Stomach (tissue), 9 donors: Measurements from ENCODE around the gene CNIH4. TPM values are rescaled to one million over a fixed set of nuclear protein-coding genes. Genes with fewer than 3 reads are reported as not detected.
"Not testable (repeated sequence)": the region's sequence is repeated elsewhere in the genome, so short reads cannot be mapped to it uniquely, and the experiment has no call there.

Experiments used
- DNase-seq, 2 donors: peaks; one replicate each; pipeline versions ENCODE4 v3.0.0 to v3.0.0-alpha.2; 2013 to 2019
- H3K27ac ChIP-seq, 5 donors: fragments of 200-600 bp in 4 of 5; sonication (generic) in 4 of 5; one replicate each; pipeline ENCODE4 v1.5.1; 2013 to 2019; ENCODE audit warnings: mild to moderate bottlenecking in 1 of 5, moderate library complexity in 1 of 5
- H3K27me3 ChIP-seq, 3 donors: fragments of 200-600 bp; sonication (generic); one replicate each; pipeline ENCODE4 v1.5.1; 2017 to 2019; ENCODE audit warnings: mixed run types in 1 of 3
- H3K36me3 ChIP-seq, 4 donors: fragments of 200-600 bp; sonication (generic); 1 replicate in 3 of 4; 2 replicates in 1 of 4; pipeline ENCODE4 v1.5.1; 2016 to 2019
- H3K4me1 ChIP-seq, 4 donors: fragments of 200-600 bp; sonication (generic); one replicate each; pipeline ENCODE4 v1.5.1; 2016 to 2019
- H3K4me3 ChIP-seq, 4 donors: fragments of 200-600 bp; sonication (generic) in 3 of 4; one replicate each; pipeline ENCODE4 v1.5.1; 2016 to 2019; ENCODE audit warnings: mild to moderate bottlenecking in 1 of 4
- H3K9me3 ChIP-seq, 4 donors: fragments of 200-600 bp; sonication (generic); one replicate each; pipeline ENCODE4 v1.5.1; 2016 to 2019
- CTCF ChIP-seq, 7 experiments: fragments of 450-650 bp in 4 of 7; fragments of 200-600 bp in 3 of 7; sonication (generic) in 3 of 7; IDR thresholded peaks; one replicate each; pipeline ENCODE4 v1.5.1; 2016 to 2019; ENCODE audit warnings: antibody characterized with exemption in 7 of 7, control low read depth in 2 of 7, mild to moderate bottlenecking in 1 of 7
- EP300 ChIP-seq: sonication (generic); formaldehyde crosslinking; IDR thresholded peaks from one replicate; pipeline ENCODE4 v1.6.1; 2017; ENCODE audit warnings: antibody characterized with exemption
- POLR2A ChIP-seq, 4 donors: fragments of 450-650 bp; IDR thresholded peaks; one replicate each; pipeline ENCODE4 v1.6.1; 2016; ENCODE audit warnings: antibody characterized with exemption in 4 of 4, control low read depth in 2 of 4, mild to moderate bottlenecking in 1 of 4, moderate library complexity in 1 of 4
- POLR2AphosphoS5 ChIP-seq, 3 donors: sonication (generic); formaldehyde crosslinking; IDR thresholded peaks; one replicate each; pipeline ENCODE4 v1.6.1; 2016; ENCODE audit warnings: antibody characterized with exemption in 3 of 3
- WGBS, 5 donors: extraction: QIAGEN DNeasy Blood & Tissue Kit in 3 of 5; methylation state at CpG; one replicate each; pipeline versions ENCODE4 v1.1.5 to v1.1.7; 2013 to 2018; 5-methylcytosine and 5-hydroxymethylcytosine counted together
- intact Hi-C: fragments of 100-400 bp; cut with DNase I; formaldehyde crosslinking; loops from one replicate; pipeline ENCODE4 v1.15.1; 2023; ENCODE audit warnings: low total_unique reads
- polyA plus RNA-seq, 3 donors: library from polyadenylated mRNA; stranded (reverse); fragments of 200-250 nt; gene quantifications; one replicate each; pipeline ENCODE4 v1.2.3, GENCODE V29; 2013
- total RNA-seq, 5 donors: library from RNA; depleted of rRNA; stranded (reverse); fragments of >200 nt; gene quantifications; one replicate each; pipeline versions ENCODE4 v1.1.0 to v1.2.3, GENCODE V29; 2014 to 2016
- donor health status: healthy with polysubstance abuse.
- donor health status: Bipolar disorder and iron deficiency.
- donor health status: healthy.

CNIH4 gene
- total and polyA plus RNA-seq, 8 donors: 3.1 to 53.1 (median 38.5) TPM

GRCh38 chr1:224333939-224334786 lies 22.5 kb upstream of the CNIH4 start:
- DNase-seq: no peak
- H3K4me1 ChIP-seq: peaks cover 11 to 22% (median 11%) of the 10 kb centered on the region in 4 donors
- no peak for TF ChIP-seq CTCF (IDR thresholded peaks at IDR 0.05)
- TF ChIP-seq POLR2AphosphoS5 (IDR thresholded peaks at IDR 0.05): no peak
- no peak for TF ChIP-seq POLR2A (IDR thresholded peaks at IDR 0.05)
- no peak for TF ChIP-seq EP300
- H3K9me3 ChIP-seq: no peaks in the 10 kb centered on the region
- intact Hi-C loops: loop anchor here (5.0 kb wide), 1 partner anchor 222 kb away; the partner anchor contains the start of gene FBXO28
- H3K36me3 ChIP-seq: no peaks in the 10 kb centered on the region
- no peaks in the 10 kb centered on the region for H3K27me3 ChIP-seq
- no peak overlapping the region for H3K4me3 ChIP-seq
- 38 to 61% (median 55%) methylated on average over 5 of the region's 5 CpGs for WGBS, 5 donors
- H3K27ac ChIP-seq: no peak overlapping the region

- Histone ChIP-seq H3K4me1 (peaks cover 0 to 10% (median 7%) of the 10 kb centered on the region in 4 donors), H3K27ac (no peak overlapping the region), H3K36me3 (no peaks in the 10 kb centered on the region), H3K4me3 (no peak overlapping the region), H3K9me3 (peaks cover 0 to 7% (median 3%) of the 10 kb centered on the region in 4 donors), H3K27me3 (peaks cover 0 to 5% (median 4%) of the 10 kb centered on the region in 3 donors)
- intact Hi-C loops: no loop called here
- no peak for TF ChIP-seq POLR2A (IDR thresholded peaks at IDR 0.05)
- no peak for TF ChIP-seq POLR2AphosphoS5 (IDR thresholded peaks at IDR 0.05)
- no peak for TF ChIP-seq EP300
- TF ChIP-seq CTCF (IDR thresholded peaks at IDR 0.05): no peak
- no peak for DNase-seq
- 83 to 91% (median 91%) methylated on average over 4 of the region's 4 CpGs for WGBS, 5 donors
These were observed 18.4 kb upstream of the CNIH4 start for GRCh38 chr1:224338150-224338838.

GRCh38 chr1:224339442-224340033 lies 17.1 kb upstream of the CNIH4 start:
- H3K4me3 ChIP-seq: no peak overlapping the region
- no peaks in the 10 kb centered on the region for H3K36me3 ChIP-seq
- intact Hi-C loops: no loop called here
- H3K27ac ChIP-seq: no peak overlapping the region
- DNase-seq: no peak
- H3K27me3 ChIP-seq: peaks cover 0 to 5% (median 4%) of the 10 kb centered on the region in 3 donors
- 44 to 100% (median 54%) methylated on average over 1 to 4 of the region's 4 CpGs for WGBS, 5 donors
- TF ChIP-seq EP300: no peak
- no peak for TF ChIP-seq POLR2AphosphoS5 (IDR thresholded peaks at IDR 0.05)
- no peak for TF ChIP-seq POLR2A (IDR thresholded peaks at IDR 0.05)
- no peak for TF ChIP-seq CTCF (IDR thresholded peaks at IDR 0.05)
- peaks cover 0 to 8% (median 6%) of the 10 kb centered on the region in 4 donors for H3K4me1 ChIP-seq
- H3K9me3 ChIP-seq: peaks cover 8 to 19% (median 16%) of the 10 kb centered on the region in 4 donors

- WGBS, 5 donors: 2 to 8% (median 3%) methylated on average over 23 to 31 of the region's 36 CpGs
- H3K36me3 ChIP-seq, intact Hi-C loops, H3K27me3 ChIP-seq, H3K4me1 ChIP-seq: not testable (repeated sequence)
- peak overlapping the region; percentile 49 to 68 (median 57) for H3K4me3 ChIP-seq
- H3K27ac ChIP-seq: peak overlapping the region in 3 of 5 donors; percentile 7 to 55 (median 37)
- DNase-seq: peak; percentile 54 to 59
- H3K9me3 ChIP-seq: peaks cover 8 to 25% (median 18%) of the 10 kb centered on the region in 4 donors
These were observed 16.0 kb upstream of the CNIH4 start for GRCh38 chr1:224340453-224341384.
